CD8-positive, alpha-beta memory T cell (primary cell): Measurements from ENCODE around the gene HAGH. TPM values are rescaled to one million over a fixed set of nuclear protein-coding genes. Genes with fewer than 3 reads are reported as not detected.

ENCODE experiments used
- CTCF ChIA-PET: fragments of 350-600 bp; sonication (Branson Sonifier 250); formaldehyde crosslinking; loops from one replicate; lab custom pipeline; 2021; ENCODE audit warnings: antibody characterized with exemption; lab: Charles Lee
- POLR2A ChIA-PET: fragments of 350-600 bp; sonication (Branson Sonifier 250); formaldehyde crosslinking; loops from one replicate; lab custom pipeline; 2021; ENCODE audit warnings: antibody characterized with exemption; lab: Charles Lee
- DNase-seq, 5 donors: peaks; one replicate each; pipeline versions ENCODE4 v3.0.0 to v3.0.0-alpha.2; 2020 to 2022; ENCODE audit warnings: mixed read lengths in 1 of 5
- H3K27ac ChIP-seq: one replicate; pipeline ENCODE4 v1.7.0; 2013; ENCODE audit warnings: low read depth, mild to moderate bottlenecking, low read length, moderate library complexity
- H3K27me3 ChIP-seq: 2 replicates; pipeline ENCODE4 v1.7.0; 2013; ENCODE audit warnings: low read length, mild to moderate bottlenecking; ENCODE audit not compliant: insufficient read depth, poor library complexity, severe bottlenecking
- H3K36me3 ChIP-seq: 2 replicates; pipeline ENCODE4 v1.7.0; 2013; ENCODE audit warnings: mild to moderate bottlenecking, low read length, moderate library complexity; ENCODE audit not compliant: insufficient read depth
- H3K4me1 ChIP-seq: 2 replicates; pipeline ENCODE4 v1.7.0; 2013; ENCODE audit warnings: mild to moderate bottlenecking, low read length, moderate library complexity; ENCODE audit not compliant: insufficient read depth
- H3K4me3 ChIP-seq: 2 replicates; pipeline ENCODE4 v1.7.0; 2013; ENCODE audit warnings: mild to moderate bottlenecking, low read length
- H3K9me3 ChIP-seq: 2 replicates; pipeline ENCODE4 v1.7.0; 2013; ENCODE audit warnings: mild to moderate bottlenecking, low read length
- H3K27ac Mint-ChIP-seq, 8 donors: one replicate each; pipeline ENCODE4 v1.8.0; 2020 to 2021; ENCODE audit warnings: mixed read lengths in 8 of 8, mild to moderate bottlenecking in 6 of 8, inconsistent platforms in 3 of 8, moderate library complexity in 3 of 8
- H3K27me3 Mint-ChIP-seq, 2 donors: one replicate each; pipeline ENCODE4 v1.8.0; 2020 to 2021; ENCODE audit warnings: mixed read lengths in 2 of 2, mild to moderate bottlenecking in 1 of 2, moderate library complexity in 1 of 2
- H3K36me3 Mint-ChIP-seq, 3 donors: one replicate each; pipeline ENCODE4 v1.8.0; 2020 to 2021; ENCODE audit warnings: mixed read lengths in 3 of 3, inconsistent platforms in 1 of 3, mild to moderate bottlenecking in 1 of 3
- H3K4me1 Mint-ChIP-seq, 3 donors: one replicate each; pipeline ENCODE4 v1.8.0; 2020 to 2021; ENCODE audit warnings: mixed read lengths in 3 of 3, inconsistent platforms in 1 of 3, mild to moderate bottlenecking in 1 of 3
- H3K4me3 Mint-ChIP-seq, 7 donors: one replicate each; pipeline ENCODE4 v1.8.0; 2020 to 2021; ENCODE audit warnings: mixed read lengths in 7 of 7, mild to moderate bottlenecking in 6 of 7, moderate library complexity in 4 of 7, inconsistent platforms in 2 of 7
- H3K9me3 Mint-ChIP-seq, 5 donors: one replicate each; pipeline ENCODE4 v1.8.0; 2020 to 2022; ENCODE audit warnings: mixed read lengths in 5 of 5, mild to moderate bottlenecking in 3 of 5, moderate library complexity in 2 of 5, inconsistent platforms in 1 of 5
- polyA plus RNA-seq: library from polyadenylated mRNA; unstranded; fragments of 300-500 nt; fragmentation: Illumina TruSeq; gene quantifications from one replicate; pipeline ENCODE4 v1.2.3, GENCODE V29; 2021
- total RNA-seq, 2 experiments: library from RNA; stranded (reverse); gene quantifications; one replicate each; pipeline ENCODE4 v1.2.3, GENCODE V29; 2021

HAGH gene
- total and polyA plus RNA-seq, 3 experiments from 2014 or later = 41.2 to 54.3 (median 44.5) TPM

GRCh38 chr16:1764971-1765370, 61.7 kb downstream of the HAGH start:
- Histone ChIP-seq H3K36me3 (peaks cover 7% of the 10 kb centered on the region), H3K4me3 (no peak overlapping the region), H3K27ac (no peak overlapping the region), H3K9me3 (no peaks in the 10 kb centered on the region), H3K27me3 (no peaks in the 10 kb centered on the region), H3K4me1 (no peaks in the 10 kb centered on the region)
- Mint-ChIP-seq H3K27ac (no peak overlapping the region), H3K27me3 (no peaks in the 10 kb centered on the region), H3K36me3 (peaks cover 0 to 62% (median 0%) of the 10 kb centered on the region in 3 donors), H3K4me3 (no peak overlapping the region), H3K9me3 (no peaks in the 10 kb centered on the region), H3K4me1 (peaks cover 0 to 3% (median 0%) of the 10 kb centered on the region in 3 donors)
- POLR2A ChIA-PET = no interaction called here
- CTCF ChIA-PET = interaction anchor here (1.2 kb wide), 2 partner anchors 18 to 59 kb away, joined by 4 to 5 read pairs; partner anchors contain the start of genes MAPK8IP3, NUBP2 and SPSB3
- DNase-seq = no peak

DNA sequence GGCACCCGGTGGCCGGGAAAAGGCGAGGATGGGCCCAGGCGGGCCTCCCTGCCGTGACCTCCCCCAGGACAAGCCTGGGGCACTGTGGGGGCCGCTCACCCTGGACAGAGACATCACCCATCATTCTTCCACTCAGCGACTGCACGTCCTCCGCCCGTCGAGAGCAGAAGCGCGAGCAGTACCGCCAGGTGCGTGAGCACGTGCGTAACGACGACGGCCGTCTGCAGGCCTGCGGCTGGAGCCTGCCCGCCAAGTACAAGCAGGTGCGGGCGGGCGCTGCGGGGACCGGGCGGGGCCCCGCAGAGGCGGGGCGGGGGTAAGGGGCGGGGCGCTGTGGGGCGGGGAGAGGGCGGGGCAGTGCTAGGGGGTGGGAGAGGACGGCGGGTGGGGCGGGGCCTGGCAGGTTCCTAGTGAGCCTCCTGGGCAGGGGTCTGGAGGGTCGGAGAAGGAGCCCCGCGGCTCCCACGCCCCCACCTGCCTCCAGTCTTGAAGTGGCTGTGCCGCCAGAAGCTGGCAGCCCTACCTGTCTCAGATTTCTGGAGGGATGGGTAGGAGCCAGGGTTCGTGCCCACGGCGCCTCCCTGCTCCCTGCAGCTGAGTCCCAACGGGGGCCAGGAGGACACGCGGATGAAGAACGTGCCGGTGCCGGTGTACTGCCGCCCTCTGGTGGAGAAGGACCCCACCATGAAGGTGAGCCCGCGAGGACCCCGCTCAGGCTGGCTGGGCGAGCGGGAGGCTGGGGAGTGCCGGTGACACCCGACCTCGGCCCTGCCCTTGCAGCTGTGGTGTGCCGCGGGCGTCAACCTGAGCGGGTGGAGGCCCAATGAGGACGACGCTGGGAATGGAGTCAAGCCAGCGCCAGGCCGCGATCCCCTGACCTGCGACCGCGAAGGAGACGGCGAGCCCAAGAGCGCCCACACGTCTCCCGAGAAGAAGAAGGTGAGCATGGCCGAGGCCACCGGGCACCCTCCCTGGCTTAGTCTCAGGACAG, 62.8 kb downstream of the HAGH start:
- no peaks in the 10 kb centered on the region for H3K27me3 Mint-ChIP-seq
- H3K4me3 Mint-ChIP-seq = no peak overlapping the region
- H3K4me3 ChIP-seq = no peak overlapping the region
- POLR2A ChIA-PET = no interaction called here
- H3K9me3 Mint-ChIP-seq = no peaks in the 10 kb centered on the region
- no peak overlapping the region for H3K27ac ChIP-seq
- no peak for DNase-seq
- H3K4me1 ChIP-seq = no peaks in the 10 kb centered on the region
- CTCF ChIA-PET = interaction anchor here (1.2 kb wide), 2 partner anchors 19 to 58 kb away, joined by 4 to 5 read pairs; partner anchors contain the start of genes MAPK8IP3, NUBP2 and SPSB3
- H3K27ac Mint-ChIP-seq = no peak overlapping the region
- H3K9me3 ChIP-seq = no peaks in the 10 kb centered on the region
- H3K4me1 Mint-ChIP-seq = no peaks in the 10 kb centered on the region
- no peaks in the 10 kb centered on the region for H3K27me3 ChIP-seq
- H3K36me3 Mint-ChIP-seq = peaks cover 0 to 66% (median 0%) of the 10 kb centered on the region in 3 donors
- H3K36me3 ChIP-seq = peaks cover 7% of the 10 kb centered on the region

DNA sequence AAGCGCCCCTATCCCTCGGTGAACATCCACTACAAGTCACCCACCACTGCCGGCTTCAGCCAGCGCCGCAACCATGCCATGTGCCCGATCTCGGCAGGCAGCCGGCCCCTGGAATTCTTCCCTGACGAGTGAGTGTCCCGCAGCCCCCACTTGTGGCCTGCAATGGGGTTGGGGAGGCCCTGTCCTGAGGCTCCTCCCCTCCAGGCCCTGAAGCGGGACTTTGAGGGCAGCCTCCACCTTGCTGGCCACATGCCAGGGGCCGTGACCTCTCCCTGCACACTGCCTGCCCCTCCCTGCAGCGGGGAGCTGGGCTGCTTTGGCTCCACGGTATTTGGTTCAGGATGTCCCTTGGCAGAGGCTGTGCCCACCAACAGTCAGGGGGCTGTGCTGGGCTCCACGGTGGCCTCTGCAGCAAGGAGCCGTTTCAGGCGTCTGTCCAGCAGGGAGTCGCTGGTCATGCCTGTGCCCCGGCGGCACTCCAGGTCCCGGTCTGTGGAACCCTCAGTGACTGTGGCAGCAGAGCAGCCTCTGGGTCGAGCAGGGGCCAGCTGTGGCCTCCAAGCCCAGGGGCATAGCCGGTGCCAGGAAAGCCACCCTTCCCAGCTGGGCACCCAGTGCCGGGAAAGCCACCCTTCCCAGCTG, 63.6 kb downstream of the HAGH start:
- Histone ChIP-seq H3K4me3 (no peak overlapping the region), H3K27me3 (no peaks in the 10 kb centered on the region), H3K9me3 (no peaks in the 10 kb centered on the region), H3K27ac (no peak overlapping the region), H3K4me1 (no peaks in the 10 kb centered on the region), H3K36me3 (peaks cover 7% of the 10 kb centered on the region)
- no peaks in the 10 kb centered on the region for H3K9me3 Mint-ChIP-seq
- no peaks in the 10 kb centered on the region for H3K4me1 Mint-ChIP-seq
- no peak overlapping the region for H3K4me3 Mint-ChIP-seq
- POLR2A ChIA-PET = no interaction called here
- CTCF ChIA-PET = no interaction called here
- H3K36me3 Mint-ChIP-seq = peaks cover 0 to 62% (median 0%) of the 10 kb centered on the region in 3 donors
- H3K27me3 Mint-ChIP-seq = no peaks in the 10 kb centered on the region
- no peak for DNase-seq
- H3K27ac Mint-ChIP-seq = no peak overlapping the region

DNA sequence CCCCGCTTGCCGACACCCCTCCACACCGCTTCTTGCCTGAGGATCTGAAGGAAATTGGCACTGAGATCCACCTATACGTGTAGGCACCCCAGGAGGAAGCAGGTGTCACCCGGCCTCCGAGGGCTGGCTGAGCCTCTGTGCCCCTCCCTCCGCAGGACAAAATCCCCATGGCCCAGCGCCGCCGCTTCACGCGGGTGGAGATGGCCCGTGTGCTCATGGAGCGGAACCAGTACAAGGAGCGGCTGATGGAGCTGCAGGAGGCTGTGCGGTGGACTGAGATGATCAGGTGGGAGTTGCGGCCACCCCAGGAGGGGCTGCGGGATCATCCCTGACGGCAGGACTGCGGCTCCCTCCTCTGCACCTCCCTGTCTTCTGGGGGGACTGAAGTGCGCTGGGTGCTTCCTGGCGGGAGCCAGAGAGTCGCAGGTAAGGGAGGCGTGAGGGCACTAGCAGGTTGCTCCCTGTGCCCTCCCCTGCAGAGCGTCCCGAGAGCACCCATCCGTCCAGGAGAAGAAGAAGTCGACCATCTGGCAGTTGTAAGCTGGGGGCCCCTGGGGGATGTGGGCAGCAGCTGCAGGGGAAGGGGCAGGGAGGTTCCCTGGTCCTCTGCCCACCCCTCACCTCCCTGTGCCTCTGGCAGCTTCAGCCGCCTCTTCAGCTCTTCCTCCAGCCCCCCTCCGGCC, 64.3 kb downstream of the HAGH start:
- peaks cover 0 to 58% (median 0%) of the 10 kb centered on the region in 3 donors for H3K36me3 Mint-ChIP-seq
- H3K27ac ChIP-seq = no peak overlapping the region
- no peak for DNase-seq
- H3K27me3 ChIP-seq = no peaks in the 10 kb centered on the region
- H3K4me1 ChIP-seq = peaks cover 4% of the 10 kb centered on the region
- H3K4me3 ChIP-seq = no peak overlapping the region
- no peak overlapping the region for H3K4me3 Mint-ChIP-seq
- H3K4me1 Mint-ChIP-seq = peaks cover 0 to 6% (median 3%) of the 10 kb centered on the region in 3 donors
- H3K27me3 Mint-ChIP-seq = no peaks in the 10 kb centered on the region
- H3K9me3 Mint-ChIP-seq = no peaks in the 10 kb centered on the region
- CTCF ChIA-PET = no interaction called here
- no peak overlapping the region for H3K27ac Mint-ChIP-seq
- H3K9me3 ChIP-seq = no peaks in the 10 kb centered on the region
- H3K36me3 ChIP-seq = peaks cover 7% of the 10 kb centered on the region
- POLR2A ChIA-PET = no interaction called here

GRCh38 chr16:1761751-1762150, 64.9 kb downstream of the HAGH start:
- no peak overlapping the region for H3K27ac Mint-ChIP-seq
- Histone ChIP-seq H3K4me1 (peaks cover 10% of the 10 kb centered on the region), H3K27me3 (no peaks in the 10 kb centered on the region), H3K36me3 (peaks cover 7% of the 10 kb centered on the region), H3K4me3 (no peak overlapping the region), H3K9me3 (no peaks in the 10 kb centered on the region), H3K27ac (no peak overlapping the region)
- ChIA-PET POLR2A (no interaction called here), CTCF (no interaction called here)
- no peak overlapping the region for H3K4me3 Mint-ChIP-seq
- no peak for DNase-seq
- H3K9me3 Mint-ChIP-seq = no peaks in the 10 kb centered on the region
- H3K27me3 Mint-ChIP-seq = no peaks in the 10 kb centered on the region
- H3K36me3 Mint-ChIP-seq = peaks cover 0 to 56% (median 0%) of the 10 kb centered on the region in 3 donors
- H3K4me1 Mint-ChIP-seq = peaks cover 5 to 12% (median 5%) of the 10 kb centered on the region in 3 donors

GRCh38 chr16:1760911-1761310, 65.7 kb downstream of the HAGH start:
- ChIA-PET CTCF (no interaction called here), POLR2A (no interaction called here)
- Histone ChIP-seq H3K36me3 (peaks cover 5% of the 10 kb centered on the region), H3K4me1 (peaks cover 10% of the 10 kb centered on the region), H3K27me3 (no peaks in the 10 kb centered on the region), H3K27ac (no peak overlapping the region), H3K9me3 (no peaks in the 10 kb centered on the region), H3K4me3 (no peak overlapping the region)
- Mint-ChIP-seq H3K27me3 (no peaks in the 10 kb centered on the region), H3K4me1 (peaks cover 8 to 14% (median 8%) of the 10 kb centered on the region in 3 donors), H3K9me3 (no peaks in the 10 kb centered on the region), H3K4me3 (no peak overlapping the region), H3K27ac (no peak overlapping the region), H3K36me3 (peaks cover 0 to 54% (median 0%) of the 10 kb centered on the region in 3 donors)
- no peak for DNase-seq

- Mint-ChIP-seq H3K27ac (no peak overlapping the region), H3K27me3 (no peaks in the 10 kb centered on the region), H3K9me3 (no peaks in the 10 kb centered on the region), H3K4me3 (no peak overlapping the region), H3K36me3 (peaks cover 0 to 51% (median 0%) of the 10 kb centered on the region in 3 donors), H3K4me1 (peaks cover 8 to 14% (median 10%) of the 10 kb centered on the region in 3 donors)
- Histone ChIP-seq H3K27ac (no peak overlapping the region), H3K4me1 (peaks cover 10% of the 10 kb centered on the region), H3K4me3 (no peak overlapping the region), H3K27me3 (no peaks in the 10 kb centered on the region), H3K9me3 (no peaks in the 10 kb centered on the region), H3K36me3 (no peaks in the 10 kb centered on the region)
- DNase-seq = no peak
- ChIA-PET CTCF (interaction anchor here (1.2 kb wide), 1 partner anchor 13 kb away, joined by 3 read pairs; the partner anchor contains the start of genes EME2 and MRPS34), POLR2A (no interaction called here)
Observed at GRCh38 chr16:1759511-1759910, 67.1 kb downstream of the HAGH start.
